Smooth muscle cell (in vitro differentiated cells): Measurements from ENCODE around the gene ZNF135. TPM values are rescaled to one million over a fixed set of nuclear protein-coding genes. Genes with fewer than 3 reads are reported as not detected.

Experiments
- DNase-seq: peaks from one replicate; lab custom pipeline; 2025; ENCODE audit not compliant: unreplicated experiment; lab: John Stamatoyannopoulos, UW
- H2AFZ ChIP-seq: fragments of 200-600 bp; sonication (generic); 2 replicates; pipeline ENCODE4 v1.6.0; 2016; ENCODE audit warnings: antibody characterized with exemption, low read depth, mild to moderate bottlenecking
- H3F3A ChIP-seq: fragments of 200-600 bp; sonication (generic); 2 replicates; pipeline ENCODE4 v1.6.0; 2017; ENCODE audit warnings: antibody characterized with exemption, low read depth
- H3K27ac ChIP-seq: fragments of 200-600 bp; sonication (generic); 2 replicates; pipeline ENCODE4 v1.5.1; 2016; ENCODE audit warnings: low read depth, mild to moderate bottlenecking
- H3K27me3 ChIP-seq: fragments of 200-600 bp; sonication (generic); 2 replicates; pipeline ENCODE4 v1.6.1; 2016; ENCODE audit warnings: low read depth, mild to moderate bottlenecking
- H3K36me3 ChIP-seq: fragments of 200-600 bp; sonication (generic); 2 replicates; pipeline ENCODE4 v1.5.1; 2016; ENCODE audit warnings: low read depth
- H3K4me1 ChIP-seq: fragments of 200-600 bp; sonication (generic); 2 replicates; pipeline ENCODE4 v1.5.1; 2016; ENCODE audit warnings: low read depth
- H3K4me2 ChIP-seq: fragments of 200-600 bp; sonication (generic); 2 replicates; pipeline ENCODE4 v1.6.0; 2016; ENCODE audit warnings: mild to moderate bottlenecking
- H3K4me3 ChIP-seq: fragments of 200-600 bp; sonication (generic); 2 replicates; pipeline ENCODE4 v1.5.1; 2016; ENCODE audit warnings: mild to moderate bottlenecking
- H3K79me2 ChIP-seq: fragments of 200-600 bp; sonication (generic); 2 replicates; pipeline ENCODE4 v1.6.0; 2016; ENCODE audit warnings: low read depth, mild to moderate bottlenecking
- H3K9ac ChIP-seq: fragments of 200-600 bp; sonication (generic); 2 replicates; pipeline ENCODE4 v1.6.0; 2016; ENCODE audit warnings: low read depth
- H3K9me3 ChIP-seq: fragments of 200-600 bp; sonication (generic); replicated peaks from 2 replicates; pipeline ENCODE4 v1.5.1; 2016; ENCODE audit warnings: low read depth
- H4K20me1 ChIP-seq: fragments of 200-600 bp; sonication (generic); 2 replicates; pipeline ENCODE4 v1.6.0; 2016; ENCODE audit warnings: low read depth
- CTCF ChIP-seq: fragments of 200-600 bp; sonication (generic); IDR thresholded peaks from 2 replicates; pipeline ENCODE4 v1.5.1; 2017; ENCODE audit warnings: borderline replicate concordance, mild to moderate bottlenecking, antibody characterized with exemption; ENCODE audit not compliant: insufficient read depth, poor library complexity, severe bottlenecking
- WGBS: methylation state at CpG from one replicate; pipeline ENCODE4 v1.1.7; 2016; ENCODE audit warnings: low lambda C conversion rate; 5-methylcytosine and 5-hydroxymethylcytosine counted together
- polyA plus RNA-seq: library from polyadenylated mRNA; unstranded; fragments of >200 nt; fragmentation: Nextera tagmentation; extraction: Ambion mirVana; gene quantifications from 2 replicates; pipeline ENCODE4 v1.2.1, GENCODE V29; 2016
- total RNA-seq: library from RNA; depleted of rRNA; stranded (reverse); fragments of >200 nt; gene quantifications from 2 replicates; pipeline ENCODE4 v1.2.3, GENCODE V29; 2014

ZNF135 gene
- total and polyA plus RNA-seq, 2 experiments from 2014 or later: 3.2 to 3.7 TPM

- H3K27me3 ChIP-seq: no peaks in the 10 kb centered on the region
- no peaks in the 10 kb centered on the region for H3K36me3 ChIP-seq
- no peaks in the 10 kb centered on the region for H3F3A ChIP-seq
- no peak overlapping the region for H3K9ac ChIP-seq
- no peak overlapping the region for H3K4me2 ChIP-seq
- no peaks in the 10 kb centered on the region for H4K20me1 ChIP-seq
- H3K27ac ChIP-seq: no peak overlapping the region
- no peak overlapping the region for H2AFZ ChIP-seq
- no peak for DNase-seq
- TF ChIP-seq CTCF: no peak
- WGBS: 98% methylated on average over 23 of the region's 23 CpGs
- H3K4me3 ChIP-seq: no peak overlapping the region
- H3K9me3 ChIP-seq: peaks cover 16% of the 10 kb centered on the region
- H3K79me2 ChIP-seq: no peaks in the 10 kb centered on the region
- no peaks in the 10 kb centered on the region for H3K4me1 ChIP-seq
Observed at GRCh38 chr19:58086825-58087710, 28.0 kb downstream of the ZNF135 start.

GRCh38 chr19:58088521-58089052 is 29.5 kb downstream of the ZNF135 start:
- Histone ChIP-seq H3K36me3 (no peaks in the 10 kb centered on the region), H3K79me2 (no peaks in the 10 kb centered on the region), H3K4me1 (no peaks in the 10 kb centered on the region), H4K20me1 (no peaks in the 10 kb centered on the region), H2AFZ (no peak overlapping the region), H3K4me2 (no peak overlapping the region), H3K27me3 (no peaks in the 10 kb centered on the region), H3F3A (no peaks in the 10 kb centered on the region), H3K4me3 (no peak overlapping the region), H3K9ac (no peak overlapping the region), H3K27ac (no peak overlapping the region), H3K9me3 (peaks cover 9% of the 10 kb centered on the region)
- DNase-seq: no peak
- WGBS: 97% methylated on average over 13 of the region's 13 CpGs
- TF ChIP-seq CTCF: no peak

- Histone ChIP-seq H3K79me2 (peaks cover 5% of the 10 kb centered on the region), H2AFZ (no peak overlapping the region), H3K4me3 (no peak overlapping the region), H3K27me3 (no peaks in the 10 kb centered on the region), H3K4me2 (no peak overlapping the region), H3K9me3 (no peaks in the 10 kb centered on the region), H3K4me1 (no peaks in the 10 kb centered on the region), H3K27ac (no peak overlapping the region), H3K9ac (no peak overlapping the region), H3F3A (no peaks in the 10 kb centered on the region), H4K20me1 (no peaks in the 10 kb centered on the region), H3K36me3 (no peaks in the 10 kb centered on the region)
- WGBS: 98% methylated on average over 16 of the region's 16 CpGs
- no peak for DNase-seq
- TF ChIP-seq CTCF: no peak
Observed at GRCh38 chr19:58089846-58090245, 30.8 kb downstream of the ZNF135 start.
